Measurements from ENCODE around the gene OR2L2. TPM values are rescaled to one million over a fixed set of nuclear protein-coding genes. Genes with fewer than 3 reads are reported as not detected.

Gene OR2L2
- total and polyA plus RNA-seq, 9 of the 15 experiments (the other 6 are each of a cell fraction or from before 2014, with no cell fraction given), result 0.04 to 0.07 (median 0.05) TPM; not detected in 6

DNA sequence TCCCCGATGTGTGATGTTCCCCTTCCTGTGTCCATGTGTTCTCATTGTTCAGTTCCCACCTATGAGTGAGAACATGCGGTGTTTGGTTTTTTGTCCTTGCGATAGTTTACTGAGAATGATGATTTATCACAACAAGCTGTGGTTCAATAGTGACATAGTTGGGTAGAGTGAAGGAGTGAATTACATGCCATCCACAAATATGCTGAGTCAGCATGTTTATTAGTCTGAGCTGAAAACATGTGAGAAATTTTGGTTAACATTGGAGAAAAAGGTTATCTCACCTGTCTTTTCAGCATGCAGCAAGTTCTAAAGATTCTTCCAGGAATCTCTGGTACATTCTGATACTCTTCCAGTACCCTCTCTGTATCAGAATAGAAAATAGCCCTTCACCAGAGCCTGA is 35.7 kb downstream of the OR2L2 start (continued):
- TF ChIP-seq CBFA2T2 (conservative IDR thresholded peaks at IDR 0.05) (no peak), NFE2 (IDR thresholded peaks at IDR 0.05; ENCODE audit: low read depth) (no peak), NRF1 (conservative IDR thresholded peaks at IDR 0.05 in 1 of 2, IDR thresholded peaks at IDR 0.05 in 1 of 2) (no peak), ZNF707 (CRISPR knock-in tag; conservative IDR thresholded peaks at IDR 0.05) (no peak), ZEB2 (IDR thresholded peaks at IDR 0.05) (no peak), ZNF507 (tag; conservative IDR thresholded peaks at IDR 0.05) (no peak), MCM3 (IDR thresholded peaks at IDR 0.05) (no peak), ZNF57 (CRISPR knock-in tag; IDR thresholded peaks at IDR 0.05) (no peak), LEF1 (IDR thresholded peaks at IDR 0.05) (no peak)
- TF ChIP-seq, protein P1, sequence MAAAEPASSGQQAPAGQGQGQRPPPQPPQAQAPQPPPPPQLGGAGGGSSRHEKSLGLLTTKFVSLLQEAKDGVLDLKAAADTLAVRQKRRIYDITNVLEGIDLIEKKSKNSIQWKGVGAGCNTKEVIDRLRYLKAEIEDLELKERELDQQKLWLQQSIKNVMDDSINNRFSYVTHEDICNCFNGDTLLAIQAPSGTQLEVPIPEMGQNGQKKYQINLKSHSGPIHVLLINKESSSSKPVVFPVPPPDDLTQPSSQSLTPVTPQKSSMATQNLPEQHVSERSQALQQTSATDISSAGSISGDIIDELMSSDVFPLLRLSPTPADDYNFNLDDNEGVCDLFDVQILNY (CRISPR knock-in tag; IDR thresholded peaks at IDR 0.05), result no peak
- TF ChIP-seq, protein P2, sequence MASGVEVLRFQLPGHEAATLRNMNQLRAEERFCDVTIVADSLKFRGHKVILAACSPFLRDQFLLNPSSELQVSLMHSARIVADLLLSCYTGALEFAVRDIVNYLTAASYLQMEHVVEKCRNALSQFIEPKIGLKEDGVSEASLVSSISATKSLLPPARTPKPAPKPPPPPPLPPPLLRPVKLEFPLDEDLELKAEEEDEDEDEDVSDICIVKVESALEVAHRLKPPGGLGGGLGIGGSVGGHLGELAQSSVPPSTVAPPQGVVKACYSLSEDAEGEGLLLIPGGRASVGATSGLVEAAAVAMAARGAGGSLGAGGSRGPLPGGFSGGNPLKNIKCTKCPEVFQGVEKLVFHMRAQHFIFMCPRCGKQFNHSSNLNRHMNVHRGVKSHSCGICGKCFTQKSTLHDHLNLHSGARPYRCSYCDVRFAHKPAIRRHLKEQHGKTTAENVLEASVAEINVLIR (CRISPR knock-in tag; IDR thresholded peaks at IDR 0.05), result no peak
- TF ChIP-seq, protein P3, sequence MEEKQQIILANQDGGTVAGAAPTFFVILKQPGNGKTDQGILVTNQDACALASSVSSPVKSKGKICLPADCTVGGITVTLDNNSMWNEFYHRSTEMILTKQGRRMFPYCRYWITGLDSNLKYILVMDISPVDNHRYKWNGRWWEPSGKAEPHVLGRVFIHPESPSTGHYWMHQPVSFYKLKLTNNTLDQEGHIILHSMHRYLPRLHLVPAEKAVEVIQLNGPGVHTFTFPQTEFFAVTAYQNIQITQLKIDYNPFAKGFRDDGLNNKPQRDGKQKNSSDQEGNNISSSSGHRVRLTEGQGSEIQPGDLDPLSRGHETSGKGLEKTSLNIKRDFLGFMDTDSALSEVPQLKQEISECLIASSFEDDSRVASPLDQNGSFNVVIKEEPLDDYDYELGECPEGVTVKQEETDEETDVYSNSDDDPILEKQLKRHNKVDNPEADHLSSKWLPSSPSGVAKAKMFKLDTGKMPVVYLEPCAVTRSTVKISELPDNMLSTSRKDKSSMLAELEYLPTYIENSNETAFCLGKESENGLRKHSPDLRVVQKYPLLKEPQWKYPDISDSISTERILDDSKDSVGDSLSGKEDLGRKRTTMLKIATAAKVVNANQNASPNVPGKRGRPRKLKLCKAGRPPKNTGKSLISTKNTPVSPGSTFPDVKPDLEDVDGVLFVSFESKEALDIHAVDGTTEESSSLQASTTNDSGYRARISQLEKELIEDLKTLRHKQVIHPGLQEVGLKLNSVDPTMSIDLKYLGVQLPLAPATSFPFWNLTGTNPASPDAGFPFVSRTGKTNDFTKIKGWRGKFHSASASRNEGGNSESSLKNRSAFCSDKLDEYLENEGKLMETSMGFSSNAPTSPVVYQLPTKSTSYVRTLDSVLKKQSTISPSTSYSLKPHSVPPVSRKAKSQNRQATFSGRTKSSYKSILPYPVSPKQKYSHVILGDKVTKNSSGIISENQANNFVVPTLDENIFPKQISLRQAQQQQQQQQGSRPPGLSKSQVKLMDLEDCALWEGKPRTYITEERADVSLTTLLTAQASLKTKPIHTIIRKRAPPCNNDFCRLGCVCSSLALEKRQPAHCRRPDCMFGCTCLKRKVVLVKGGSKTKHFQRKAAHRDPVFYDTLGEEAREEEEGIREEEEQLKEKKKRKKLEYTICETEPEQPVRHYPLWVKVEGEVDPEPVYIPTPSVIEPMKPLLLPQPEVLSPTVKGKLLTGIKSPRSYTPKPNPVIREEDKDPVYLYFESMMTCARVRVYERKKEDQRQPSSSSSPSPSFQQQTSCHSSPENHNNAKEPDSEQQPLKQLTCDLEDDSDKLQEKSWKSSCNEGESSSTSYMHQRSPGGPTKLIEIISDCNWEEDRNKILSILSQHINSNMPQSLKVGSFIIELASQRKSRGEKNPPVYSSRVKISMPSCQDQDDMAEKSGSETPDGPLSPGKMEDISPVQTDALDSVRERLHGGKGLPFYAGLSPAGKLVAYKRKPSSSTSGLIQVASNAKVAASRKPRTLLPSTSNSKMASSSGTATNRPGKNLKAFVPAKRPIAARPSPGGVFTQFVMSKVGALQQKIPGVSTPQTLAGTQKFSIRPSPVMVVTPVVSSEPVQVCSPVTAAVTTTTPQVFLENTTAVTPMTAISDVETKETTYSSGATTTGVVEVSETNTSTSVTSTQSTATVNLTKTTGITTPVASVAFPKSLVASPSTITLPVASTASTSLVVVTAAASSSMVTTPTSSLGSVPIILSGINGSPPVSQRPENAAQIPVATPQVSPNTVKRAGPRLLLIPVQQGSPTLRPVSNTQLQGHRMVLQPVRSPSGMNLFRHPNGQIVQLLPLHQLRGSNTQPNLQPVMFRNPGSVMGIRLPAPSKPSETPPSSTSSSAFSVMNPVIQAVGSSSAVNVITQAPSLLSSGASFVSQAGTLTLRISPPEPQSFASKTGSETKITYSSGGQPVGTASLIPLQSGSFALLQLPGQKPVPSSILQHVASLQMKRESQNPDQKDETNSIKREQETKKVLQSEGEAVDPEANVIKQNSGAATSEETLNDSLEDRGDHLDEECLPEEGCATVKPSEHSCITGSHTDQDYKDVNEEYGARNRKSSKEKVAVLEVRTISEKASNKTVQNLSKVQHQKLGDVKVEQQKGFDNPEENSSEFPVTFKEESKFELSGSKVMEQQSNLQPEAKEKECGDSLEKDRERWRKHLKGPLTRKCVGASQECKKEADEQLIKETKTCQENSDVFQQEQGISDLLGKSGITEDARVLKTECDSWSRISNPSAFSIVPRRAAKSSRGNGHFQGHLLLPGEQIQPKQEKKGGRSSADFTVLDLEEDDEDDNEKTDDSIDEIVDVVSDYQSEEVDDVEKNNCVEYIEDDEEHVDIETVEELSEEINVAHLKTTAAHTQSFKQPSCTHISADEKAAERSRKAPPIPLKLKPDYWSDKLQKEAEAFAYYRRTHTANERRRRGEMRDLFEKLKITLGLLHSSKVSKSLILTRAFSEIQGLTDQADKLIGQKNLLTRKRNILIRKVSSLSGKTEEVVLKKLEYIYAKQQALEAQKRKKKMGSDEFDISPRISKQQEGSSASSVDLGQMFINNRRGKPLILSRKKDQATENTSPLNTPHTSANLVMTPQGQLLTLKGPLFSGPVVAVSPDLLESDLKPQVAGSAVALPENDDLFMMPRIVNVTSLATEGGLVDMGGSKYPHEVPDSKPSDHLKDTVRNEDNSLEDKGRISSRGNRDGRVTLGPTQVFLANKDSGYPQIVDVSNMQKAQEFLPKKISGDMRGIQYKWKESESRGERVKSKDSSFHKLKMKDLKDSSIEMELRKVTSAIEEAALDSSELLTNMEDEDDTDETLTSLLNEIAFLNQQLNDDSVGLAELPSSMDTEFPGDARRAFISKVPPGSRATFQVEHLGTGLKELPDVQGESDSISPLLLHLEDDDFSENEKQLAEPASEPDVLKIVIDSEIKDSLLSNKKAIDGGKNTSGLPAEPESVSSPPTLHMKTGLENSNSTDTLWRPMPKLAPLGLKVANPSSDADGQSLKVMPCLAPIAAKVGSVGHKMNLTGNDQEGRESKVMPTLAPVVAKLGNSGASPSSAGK (IDR thresholded peaks at IDR 0.05), result no peak
- TF ChIP-seq, protein P4, sequence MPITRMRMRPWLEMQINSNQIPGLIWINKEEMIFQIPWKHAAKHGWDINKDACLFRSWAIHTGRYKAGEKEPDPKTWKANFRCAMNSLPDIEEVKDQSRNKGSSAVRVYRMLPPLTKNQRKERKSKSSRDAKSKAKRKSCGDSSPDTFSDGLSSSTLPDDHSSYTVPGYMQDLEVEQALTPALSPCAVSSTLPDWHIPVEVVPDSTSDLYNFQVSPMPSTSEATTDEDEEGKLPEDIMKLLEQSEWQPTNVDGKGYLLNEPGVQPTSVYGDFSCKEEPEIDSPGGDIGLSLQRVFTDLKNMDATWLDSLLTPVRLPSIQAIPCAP (CRISPR knock-in tag; IDR thresholded peaks at IDR 0.05; ENCODE audit: borderline replicate concordance), result no peak
- TF ChIP-seq, protein P5, sequence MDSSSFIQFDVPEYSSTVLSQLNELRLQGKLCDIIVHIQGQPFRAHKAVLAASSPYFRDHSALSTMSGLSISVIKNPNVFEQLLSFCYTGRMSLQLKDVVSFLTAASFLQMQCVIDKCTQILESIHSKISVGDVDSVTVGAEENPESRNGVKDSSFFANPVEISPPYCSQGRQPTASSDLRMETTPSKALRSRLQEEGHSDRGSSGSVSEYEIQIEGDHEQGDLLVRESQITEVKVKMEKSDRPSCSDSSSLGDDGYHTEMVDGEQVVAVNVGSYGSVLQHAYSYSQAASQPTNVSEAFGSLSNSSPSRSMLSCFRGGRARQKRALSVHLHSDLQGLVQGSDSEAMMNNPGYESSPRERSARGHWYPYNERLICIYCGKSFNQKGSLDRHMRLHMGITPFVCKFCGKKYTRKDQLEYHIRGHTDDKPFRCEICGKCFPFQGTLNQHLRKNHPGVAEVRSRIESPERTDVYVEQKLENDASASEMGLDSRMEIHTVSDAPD (CRISPR knock-in tag; IDR thresholded peaks at IDR 0.05), result no peak

Data from K562 (cell line).